Neutrophil (primary cell): ENCODE data around the gene ARRDC3.

ENCODE experiments used
- H3K27ac ChIP-seq: fragments of 200-600 bp; sonication (generic); 2 replicates; pipeline ENCODE4 v1.5.1; 2016; ENCODE audit warnings: mild to moderate bottlenecking, moderate library complexity
- H3K27me3 ChIP-seq: fragments of 200-600 bp; sonication (generic); 2 replicates; pipeline ENCODE4 v1.6.0; 2016; ENCODE audit warnings: mild to moderate bottlenecking
- H3K36me3 ChIP-seq: fragments of 200-600 bp; sonication (generic); 2 replicates; pipeline ENCODE4 v1.5.1; 2017
- H3K4me1 ChIP-seq, 2 experiments: fragments of 200-600 bp in 1 of 2; sonication (generic) in 1 of 2; 1 replicate in 1 of 2; 2 replicates in 1 of 2; pipeline versions ENCODE4 v1.5.1 to v1.6.1; 2013 to 2016; ENCODE audit warnings: low read depth in 1 of 2, low read length in 1 of 2, mild to moderate bottlenecking in 1 of 2, moderate library complexity in 1 of 2; ENCODE audit not compliant: control insufficient read depth in 1 of 2, insufficient read depth in 1 of 2
- H3K4me3 ChIP-seq, 2 experiments: fragments of 200-600 bp in 1 of 2; sonication (generic) in 1 of 2; 1 replicate in 1 of 2; 2 replicates in 1 of 2; pipeline ENCODE4 v1.5.1; 2013 to 2016; ENCODE audit warnings: low read depth in 1 of 2, low read length in 1 of 2, mild to moderate bottlenecking in 1 of 2, moderate library complexity in 1 of 2
- H3K9me3 ChIP-seq: fragments of 200-600 bp; sonication (generic); 2 replicates; pipeline ENCODE4 v1.5.1; 2016
- TF ChIP-seq, protein P1 (sequence below): fragments of 200-600 bp; sonication (generic); IDR thresholded peaks from 2 replicates; pipeline ENCODE4 v1.5.1; 2016; ENCODE audit warnings: antibody characterized with exemption

The ARRDC3 gene

DNA sequence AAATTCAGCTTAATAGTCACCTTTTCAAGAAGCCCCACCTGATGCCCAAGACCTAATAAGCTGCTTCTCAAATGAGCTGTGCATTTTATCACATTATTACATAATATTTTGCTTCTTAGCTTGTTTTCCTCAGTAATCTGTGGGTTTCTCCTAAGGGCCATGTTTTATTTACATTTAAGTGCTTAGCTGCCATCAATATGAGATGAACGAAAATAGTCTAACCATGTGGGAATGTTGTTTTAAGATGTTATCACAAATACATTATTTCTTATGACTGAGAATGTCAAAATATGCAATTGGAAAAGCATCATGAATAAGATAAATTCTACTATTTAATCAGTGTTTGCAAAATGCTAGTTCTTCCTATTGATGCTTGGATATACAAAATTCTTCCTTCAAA, 10.1 kb downstream of the ARRDC3 start:
- peaks cover 100% of the 10 kb centered on the region for H3K36me3 ChIP-seq
- no peak overlapping the region for H3K4me3 ChIP-seq
- peaks cover 15 to 35% of the 10 kb centered on the region in 2 experiments for H3K4me1 ChIP-seq
- no peaks in the 10 kb centered on the region for H3K27me3 ChIP-seq
- TF ChIP-seq, protein P1, sequence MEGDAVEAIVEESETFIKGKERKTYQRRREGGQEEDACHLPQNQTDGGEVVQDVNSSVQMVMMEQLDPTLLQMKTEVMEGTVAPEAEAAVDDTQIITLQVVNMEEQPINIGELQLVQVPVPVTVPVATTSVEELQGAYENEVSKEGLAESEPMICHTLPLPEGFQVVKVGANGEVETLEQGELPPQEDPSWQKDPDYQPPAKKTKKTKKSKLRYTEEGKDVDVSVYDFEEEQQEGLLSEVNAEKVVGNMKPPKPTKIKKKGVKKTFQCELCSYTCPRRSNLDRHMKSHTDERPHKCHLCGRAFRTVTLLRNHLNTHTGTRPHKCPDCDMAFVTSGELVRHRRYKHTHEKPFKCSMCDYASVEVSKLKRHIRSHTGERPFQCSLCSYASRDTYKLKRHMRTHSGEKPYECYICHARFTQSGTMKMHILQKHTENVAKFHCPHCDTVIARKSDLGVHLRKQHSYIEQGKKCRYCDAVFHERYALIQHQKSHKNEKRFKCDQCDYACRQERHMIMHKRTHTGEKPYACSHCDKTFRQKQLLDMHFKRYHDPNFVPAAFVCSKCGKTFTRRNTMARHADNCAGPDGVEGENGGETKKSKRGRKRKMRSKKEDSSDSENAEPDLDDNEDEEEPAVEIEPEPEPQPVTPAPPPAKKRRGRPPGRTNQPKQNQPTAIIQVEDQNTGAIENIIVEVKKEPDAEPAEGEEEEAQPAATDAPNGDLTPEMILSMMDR = no peak
- H3K27ac ChIP-seq = peak overlapping the region; percentile 54
- H3K9me3 ChIP-seq = peaks cover 10% of the 10 kb centered on the region

DNA sequence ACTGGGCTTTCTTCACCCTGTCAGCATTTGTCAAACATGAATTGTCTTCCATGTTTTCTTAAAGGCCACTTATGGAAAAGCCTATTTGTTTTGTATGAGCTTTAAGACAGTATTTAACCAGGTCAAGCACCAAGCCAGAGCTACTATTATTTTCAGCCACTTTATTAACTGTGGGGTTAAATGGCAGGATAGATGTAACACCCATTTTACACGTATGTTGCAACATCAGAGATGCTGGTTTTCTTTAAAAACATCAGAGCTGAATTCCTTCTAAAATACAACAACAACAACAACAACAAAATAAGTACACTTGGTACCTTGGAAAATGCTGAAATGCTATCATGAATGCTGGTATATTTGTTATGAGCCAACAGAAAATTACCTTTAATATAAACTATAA, 13.6 kb downstream of the ARRDC3 start:
- Histone ChIP-seq H3K4me3 (no peak overlapping the region), H3K36me3 (peaks cover 84% of the 10 kb centered on the region), H3K9me3 (peaks cover 10% of the 10 kb centered on the region), H3K27ac (peak overlapping the region; percentile 46), H3K27me3 (no peaks in the 10 kb centered on the region), H3K4me1 (peaks cover 0 to 19% of the 10 kb centered on the region in 2 experiments)
- TF ChIP-seq, protein P1 = no peak

DNA sequence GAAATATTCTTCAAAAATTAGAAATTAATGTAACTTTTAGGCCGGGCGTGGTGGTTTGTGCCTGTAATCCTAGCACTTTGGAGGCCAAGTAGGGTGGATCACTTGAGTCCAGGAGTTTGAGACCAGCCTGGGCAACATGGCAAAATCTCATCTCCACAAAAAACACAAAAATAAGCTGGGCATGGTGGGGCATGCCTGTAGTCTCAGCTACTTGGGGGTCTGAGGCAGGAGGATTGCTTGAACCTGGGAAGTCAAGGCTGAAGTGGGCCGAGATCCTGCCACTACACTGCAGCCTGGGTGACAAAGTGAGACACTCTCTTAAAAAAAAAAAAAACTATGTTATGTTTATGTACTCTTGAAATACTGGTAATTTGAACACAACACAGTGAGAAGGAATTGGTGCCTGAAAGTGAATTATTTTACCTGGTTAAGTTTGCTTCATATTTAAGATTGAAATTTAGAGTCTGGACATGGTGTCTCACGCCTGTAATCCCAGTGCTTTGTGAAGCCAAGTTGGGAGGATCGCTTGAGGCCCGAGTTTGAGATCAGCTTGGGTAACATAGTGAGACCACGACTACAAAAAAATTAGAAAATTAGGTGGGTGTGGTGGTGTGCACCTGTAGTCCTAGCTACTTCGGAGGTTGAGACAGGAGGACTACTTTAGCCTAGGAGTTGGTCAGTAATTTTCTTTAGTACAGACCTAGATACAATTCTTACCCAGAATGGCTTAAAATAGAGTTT, 15.0 kb downstream of the ARRDC3 start:
- peaks cover 0 to 17% of the 10 kb centered on the region in 2 experiments for H3K4me1 ChIP-seq
- TF ChIP-seq, protein P1 = no peak
- H3K27me3 ChIP-seq = no peaks in the 10 kb centered on the region
- peak overlapping the region; percentile 46 for H3K27ac ChIP-seq
- H3K4me3 ChIP-seq = no peak overlapping the region
- H3K36me3 ChIP-seq = peaks cover 70% of the 10 kb centered on the region
- H3K9me3 ChIP-seq = peaks cover 5% of the 10 kb centered on the region

DNA sequence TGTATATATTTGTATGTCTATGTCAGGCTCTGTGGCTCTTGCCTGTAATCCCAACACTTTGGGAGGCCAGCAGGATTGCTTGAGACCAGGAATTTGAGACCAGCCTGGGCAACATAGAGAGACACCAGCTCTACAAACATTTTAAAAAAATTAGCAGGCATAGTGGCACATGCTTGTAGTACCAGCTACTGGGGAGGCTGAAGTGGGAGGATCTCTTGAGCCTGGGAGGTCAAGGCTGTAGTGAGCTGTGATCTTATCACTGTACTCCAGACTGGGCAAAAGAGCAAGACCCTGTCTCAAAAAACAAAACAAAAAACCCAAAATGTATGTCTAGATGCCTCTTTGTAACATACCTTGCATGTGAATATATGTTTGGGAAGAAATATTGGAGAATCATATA, 15.8 kb downstream of the ARRDC3 start:
- Histone ChIP-seq H3K9me3 (peaks cover 5% of the 10 kb centered on the region), H3K27ac (peak overlapping the region; percentile 46), H3K27me3 (no peaks in the 10 kb centered on the region), H3K4me3 (no peak overlapping the region), H3K36me3 (peaks cover 63% of the 10 kb centered on the region), H3K4me1 (peaks cover 0 to 13% of the 10 kb centered on the region in 2 experiments)
- TF ChIP-seq, protein P1 = no peak

DNA sequence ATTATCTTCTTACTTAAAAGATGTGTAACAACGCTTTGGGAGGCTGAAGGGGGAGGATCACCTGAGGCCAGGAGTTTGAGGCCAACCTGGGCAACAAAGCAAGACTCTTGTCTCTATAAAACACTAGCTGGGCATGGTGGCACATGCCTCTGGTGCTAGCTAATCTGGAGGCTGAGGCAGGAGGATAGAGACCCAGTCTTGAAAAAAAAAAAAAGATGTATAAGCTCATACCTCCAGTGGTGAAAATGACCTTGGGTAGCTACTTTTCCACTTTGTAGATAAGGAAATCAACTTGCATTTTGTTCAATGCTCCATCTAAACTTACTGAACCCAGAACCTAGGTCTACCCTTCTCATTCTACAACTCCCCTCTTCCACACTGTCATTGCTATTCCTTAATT, 16.6 kb downstream of the ARRDC3 start:
- TF ChIP-seq, protein P1 = no peak
- Histone ChIP-seq H3K9me3 (peaks cover 5% of the 10 kb centered on the region), H3K36me3 (peaks cover 55% of the 10 kb centered on the region), H3K4me3 (no peak overlapping the region), H3K27ac (no peak overlapping the region), H3K27me3 (no peaks in the 10 kb centered on the region), H3K4me1 (peaks cover 0 to 9% of the 10 kb centered on the region in 2 experiments)
